HFF-Myc (cell line): ENCODE data around the gene SCN10A.

Experiments
- DNase-seq: peaks from one replicate; pipeline ENCODE4 v3.0.0-alpha.2; 2011; ENCODE audit warnings: low read depth; ENCODE audit errors: extremely low read depth
- H3K4me3 ChIP-seq: replicated peaks from 2 replicates; pipeline ENCODE4 v1.5.1; 2011; ENCODE audit warnings: low read depth, mild to moderate bottlenecking, control low read depth, low read length
- CTCF ChIP-seq: IDR thresholded peaks from 2 replicates; pipeline ENCODE4 v1.5.1; 2012; ENCODE audit warnings: mild to moderate bottlenecking, low read depth, low read length, control low read depth; ENCODE audit errors: missing control alignments

Gene SCN10A

GRCh38 chr3:38653685-38654537, 162.1 kb downstream of the SCN10A start:
- no peak for TF ChIP-seq CTCF
- H3K4me3 ChIP-seq, result no peak overlapping the region
- DNase-seq, result no peak

DNA sequence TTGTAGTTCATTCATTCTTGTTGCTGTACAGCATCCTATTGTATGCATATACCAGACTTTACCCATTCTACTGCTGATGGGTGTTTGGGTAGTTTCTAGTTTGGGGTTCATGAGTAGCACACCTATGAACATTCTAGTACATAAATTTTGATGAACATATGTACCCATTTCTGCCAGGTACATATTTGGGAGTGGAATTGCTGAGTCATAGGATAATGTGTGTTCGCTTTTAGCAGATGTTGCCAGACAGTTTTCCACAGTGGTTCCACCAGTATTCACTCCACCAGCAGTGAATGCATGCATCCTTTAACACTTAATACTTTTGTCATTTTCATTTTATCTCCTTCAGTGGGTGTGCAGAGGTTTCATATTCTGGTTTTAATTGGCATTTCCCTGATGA, 163.1 kb downstream of the SCN10A start:
- no peak overlapping the region for H3K4me3 ChIP-seq
- DNase-seq, result no peak
- TF ChIP-seq CTCF, result no peak

DNA sequence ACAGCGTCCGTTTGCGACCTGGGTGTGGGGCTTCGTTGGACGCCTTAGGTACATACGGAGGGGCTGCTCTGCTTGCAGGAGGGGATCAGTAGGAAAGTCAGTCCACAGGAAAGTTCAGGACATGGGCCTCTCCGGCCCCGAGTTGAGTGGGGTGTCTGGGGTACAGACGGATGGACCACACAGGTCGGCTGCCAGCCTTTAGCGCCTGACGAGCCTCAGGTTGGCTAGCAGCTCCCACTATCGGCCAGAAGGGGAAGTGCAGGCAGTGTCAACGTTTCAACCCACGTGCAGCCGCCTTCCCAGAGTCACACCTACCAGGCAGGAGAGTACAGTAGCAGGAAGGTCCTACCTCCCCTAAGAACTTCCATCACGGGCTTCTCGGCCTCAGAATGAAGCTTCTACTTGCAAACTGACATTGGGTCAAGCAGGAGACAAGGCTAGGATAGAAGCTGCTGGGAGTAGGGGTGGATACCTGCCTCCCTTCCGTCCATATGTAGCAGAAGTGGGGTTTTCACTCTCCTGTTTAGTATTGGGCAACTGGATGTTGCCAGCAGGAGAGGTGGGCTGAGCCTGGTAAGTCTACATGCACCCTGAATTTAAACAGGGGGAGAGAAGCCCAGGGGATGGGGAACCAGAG, 164.7 kb downstream of the SCN10A start:
- peak; percentile 25 for DNase-seq
- TF ChIP-seq CTCF, result peak; percentile 97
- H3K4me3 ChIP-seq, result no peak overlapping the region

DNA sequence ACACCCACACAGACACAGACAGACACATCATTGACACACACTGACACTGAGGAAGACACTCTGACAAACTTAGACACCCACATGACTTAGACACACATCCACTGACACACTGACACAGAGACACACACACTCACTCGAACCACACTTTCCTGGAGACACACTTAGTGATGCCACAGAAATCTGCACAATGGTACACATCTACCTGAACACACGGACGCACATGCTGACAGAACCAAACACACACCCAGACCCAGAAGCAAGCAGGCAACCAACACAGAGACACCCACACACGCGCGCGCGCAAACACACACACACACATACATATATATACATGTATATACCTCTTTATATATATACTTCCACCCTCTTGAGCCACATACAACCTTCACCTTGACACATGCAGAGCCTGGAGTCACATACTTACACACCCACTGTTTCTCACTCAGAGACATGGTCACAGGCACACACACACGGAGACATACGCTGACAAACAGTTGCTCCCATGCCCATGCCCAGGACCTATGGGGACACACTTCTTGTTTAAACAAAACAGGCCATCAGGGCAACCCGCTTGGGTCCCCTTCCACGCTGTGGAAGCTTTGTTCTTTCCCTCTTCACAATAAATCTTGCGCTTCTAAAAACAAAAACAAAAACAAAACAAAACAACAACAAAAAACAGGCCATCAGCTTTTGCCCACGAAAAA, 165.6 kb downstream of the SCN10A start:
- no peak for TF ChIP-seq CTCF
- H3K4me3 ChIP-seq, result peak overlapping the region; percentile 46
- no peak for DNase-seq

GRCh38 chr3:38649500-38650247, 166.3 kb downstream of the SCN10A start, which contains the start of gene SCN5A:
SCN5A (minus strand) TSS chr3:38649687; CDS start chr3:38633307, 16,380 bp downstream.
- H3K4me3 ChIP-seq, result peak within 1 kb of the TSS; percentile 46
- no peak for DNase-seq
- no peak for TF ChIP-seq CTCF

DNA sequence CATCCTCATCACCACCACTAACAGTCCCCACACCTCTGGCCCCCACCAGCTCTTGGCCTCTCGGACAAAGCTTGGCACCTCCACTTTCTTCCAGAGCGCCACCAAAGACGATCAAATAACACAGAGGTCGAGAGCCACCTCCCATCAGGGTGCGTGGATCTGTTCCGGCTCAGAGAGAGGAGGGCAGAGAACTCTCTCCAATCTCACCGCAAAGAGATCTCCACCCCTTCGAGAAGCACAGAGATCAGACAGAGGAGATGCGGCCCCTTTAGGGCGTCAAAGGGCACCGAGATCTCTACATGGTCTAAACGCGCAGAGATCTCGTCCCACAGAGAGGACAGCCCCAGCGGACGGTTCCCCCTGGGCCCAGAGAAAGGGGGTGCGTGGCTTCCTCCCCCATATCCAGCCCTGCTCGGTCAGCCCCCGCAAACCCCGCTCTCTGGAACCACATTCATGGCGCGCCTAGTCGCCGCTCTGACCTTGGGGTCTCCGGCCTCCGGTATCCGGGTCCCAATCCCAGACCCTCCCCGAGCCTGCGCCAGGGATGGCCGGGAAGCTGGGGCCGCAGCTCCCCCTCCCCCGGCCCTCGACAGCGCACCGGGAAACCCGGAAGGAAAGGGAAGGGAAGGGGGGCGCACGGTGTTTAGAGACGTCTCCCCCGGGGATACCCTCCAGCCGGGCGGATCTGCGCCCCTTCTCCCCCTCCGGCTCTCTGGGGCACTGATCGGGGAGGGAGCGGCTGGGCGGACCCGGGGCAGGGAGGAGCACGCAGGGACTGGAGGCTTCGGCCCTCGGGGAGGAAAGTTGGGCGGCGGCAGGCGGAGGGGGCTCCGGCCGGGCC, 167.1 kb downstream of the SCN10A start:
- TF ChIP-seq CTCF, result no peak
- H3K4me3 ChIP-seq, result peak overlapping the region; percentile 46
- DNase-seq, result no peak
